ENCODE results near the gene LGMN. TPM values are rescaled to one million over a fixed set of nuclear protein-coding genes. Genes with fewer than 3 reads are reported as not detected.

The LGMN gene
- polyA plus RNA-seq, 1 donor (not counting 4 experiments of a cell fraction or from before 2014, with no cell fraction given), result 61.0 TPM

GRCh38 chr14:92655419-92656201 lies 92.8 kb downstream of the LGMN start:
- Histone ChIP-seq H3K27ac (ENCODE audit: control insufficient read depth, insufficient read depth, low read length) (no peak overlapping the region), H3K4me2 (ENCODE audit: control insufficient read depth, extremely low read depth, insufficient read depth, low read depth, low read length) (no peak overlapping the region), H3K36me3 (ENCODE audit: control insufficient read depth in 2 of 2, extremely low read depth in 1 of 2, insufficient read depth in 2 of 2, low read length in 2 of 2) (peaks cover 2 to 3% of the 10 kb centered on the region in 2 experiments), H3K27me3 (ENCODE audit: control insufficient read depth, extremely low read depth, insufficient read depth, low read length) (no peaks in the 10 kb centered on the region), H3K4me3 (ENCODE audit: control insufficient read depth in 2 of 3, extremely low read depth in 1 of 3, insufficient read depth in 2 of 3, low read depth in 1 of 3, low read length in 3 of 3) (no peak overlapping the region), H3K9me3 (ENCODE audit: control insufficient read depth, low read depth, low read length) (no peaks in the 10 kb centered on the region), H3K9me1 (ENCODE audit: control insufficient read depth, extremely low read depth, insufficient read depth, low read length) (no peaks in the 10 kb centered on the region), H4K20me1 (ENCODE audit: control insufficient read depth, extremely low read depth, insufficient read depth, low read length) (no peaks in the 10 kb centered on the region), H2AFZ (ENCODE audit: control insufficient read depth, low read length) (no peak overlapping the region), H3K9ac (ENCODE audit: control insufficient read depth, extremely low read depth, insufficient read depth, low read length) (no peak overlapping the region), H3K4me1 (ENCODE audit: control insufficient read depth, extremely low read depth, insufficient read depth, low read length) (peaks cover 13% of the 10 kb centered on the region), H3K79me2 (ENCODE audit: control insufficient read depth, insufficient read depth, low read length) (no peaks in the 10 kb centered on the region)
- FAIRE-seq (no peak), DNase-seq (ENCODE audit: low read depth, low spot score) (no peak)
- dilution Hi-C loops (cut with MboI; ENCODE audit: extremely low pct_ligation_motif_present, low sequenced_read_pairs), result no loop called here
- TF ChIP-seq CTCF (optimal IDR thresholded peaks at IDR 0.05 in 1 of 3, IDR thresholded peaks at IDR 0.05 in 1 of 3, conservative IDR thresholded peaks at IDR 0.05 in 1 of 3; ENCODE audit: extremely low read depth in 1 of 3, insufficient read depth in 2 of 3, low read length in 3 of 3) (no peak), EZH2 (IDR thresholded peaks at IDR 0.05; ENCODE audit: low read length) (no peak)

- TF ChIP-seq EZH2 (IDR thresholded peaks at IDR 0.05; ENCODE audit: low read length) (no peak), CTCF (optimal IDR thresholded peaks at IDR 0.05 in 1 of 3, IDR thresholded peaks at IDR 0.05 in 1 of 3, conservative IDR thresholded peaks at IDR 0.05 in 1 of 3; ENCODE audit: extremely low read depth in 1 of 3, insufficient read depth in 2 of 3, low read length in 3 of 3) (no peak)
- Histone ChIP-seq H2AFZ (ENCODE audit: control insufficient read depth, low read length) (no peak overlapping the region), H3K27me3 (ENCODE audit: control insufficient read depth, extremely low read depth, insufficient read depth, low read length) (no peaks in the 10 kb centered on the region), H3K27ac (ENCODE audit: control insufficient read depth, insufficient read depth, low read length) (no peak overlapping the region), H3K4me1 (ENCODE audit: control insufficient read depth, extremely low read depth, insufficient read depth, low read length) (peaks cover 1% of the 10 kb centered on the region), H3K9me1 (ENCODE audit: control insufficient read depth, extremely low read depth, insufficient read depth, low read length) (no peaks in the 10 kb centered on the region), H3K4me3 (ENCODE audit: control insufficient read depth in 2 of 3, extremely low read depth in 1 of 3, insufficient read depth in 2 of 3, low read depth in 1 of 3, low read length in 3 of 3) (no peak overlapping the region), H3K9me3 (ENCODE audit: control insufficient read depth, low read depth, low read length) (no peaks in the 10 kb centered on the region), H3K79me2 (ENCODE audit: control insufficient read depth, insufficient read depth, low read length) (no peaks in the 10 kb centered on the region), H3K4me2 (ENCODE audit: control insufficient read depth, extremely low read depth, insufficient read depth, low read depth, low read length) (no peak overlapping the region), H3K9ac (ENCODE audit: control insufficient read depth, extremely low read depth, insufficient read depth, low read length) (no peak overlapping the region), H4K20me1 (ENCODE audit: control insufficient read depth, extremely low read depth, insufficient read depth, low read length) (no peaks in the 10 kb centered on the region), H3K36me3 (ENCODE audit: control insufficient read depth in 2 of 2, extremely low read depth in 1 of 2, insufficient read depth in 2 of 2, low read length in 2 of 2) (peaks cover 2 to 3% of the 10 kb centered on the region in 2 experiments)
- no peak for FAIRE-seq
- no peak for DNase-seq (ENCODE audit: low read depth, low spot score)
- dilution Hi-C loops (cut with MboI; ENCODE audit: extremely low pct_ligation_motif_present, low sequenced_read_pairs), result no loop called here
Measured at GRCh38 chr14:92654239-92654901, 94.1 kb downstream of the LGMN start.

Other genes with a start within 250 kb of the LGMN start
- 0.79 to 4.7 TPM (median 1.2 TPM) in 3 replicates for gene RIN3, start 234.8 kb downstream of the LGMN start, polyA plus RNA-seq
- 30.3 to 37.8 TPM (median 30.6 TPM) in 3 replicates for gene GOLGA5, start 45.7 kb upstream of the LGMN start, polyA plus RNA-seq
- 0.04 to 0.08 TPM in 2 of 3 replicates, not detected in the other for gene CHGA, start 174.5 kb upstream of the LGMN start, polyA plus RNA-seq

Data from keratinocyte (primary cell).